HT1080 (cell line): ENCODE results near the gene IHH. TPM values are rescaled to one million over a fixed set of nuclear protein-coding genes. Genes with fewer than 3 reads are reported as not detected.

Experiments used
- DNase-seq: peaks from one replicate; pipeline ENCODE4 v3.0.0-alpha.2; 2015; ENCODE audit warnings: low read depth
- total RNA-seq: library from RNA; depleted of rRNA; stranded (reverse); fragments of >200 nt; shearing (Covaris generic); gene quantifications from 2 replicates; pipeline ENCODE4 v1.2.3, GENCODE V29; 2014

IHH gene
- total RNA-seq, 1 experiment from 2014 or later = not detected

DNA sequence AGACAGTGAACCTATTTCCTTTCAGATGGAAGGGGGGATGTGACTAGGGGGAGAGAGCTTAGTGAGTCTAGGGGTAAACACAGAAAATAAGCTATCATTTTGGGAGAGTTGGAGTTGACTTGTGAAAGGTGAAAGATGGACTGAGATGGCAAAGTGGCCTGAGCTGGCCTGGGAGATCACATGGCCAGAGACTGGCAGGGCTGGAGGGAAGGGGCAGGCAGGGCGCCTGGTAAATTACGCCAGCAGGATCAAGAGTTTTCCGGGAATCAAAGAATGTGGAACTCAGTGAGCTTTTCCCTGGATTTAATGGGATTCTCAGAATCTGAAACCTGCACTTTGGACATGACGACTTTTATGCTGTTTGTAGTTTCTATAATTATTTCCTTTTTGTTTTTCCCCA is 18.6 kb downstream of the IHH start:
- DNase-seq = no peak

DNA sequence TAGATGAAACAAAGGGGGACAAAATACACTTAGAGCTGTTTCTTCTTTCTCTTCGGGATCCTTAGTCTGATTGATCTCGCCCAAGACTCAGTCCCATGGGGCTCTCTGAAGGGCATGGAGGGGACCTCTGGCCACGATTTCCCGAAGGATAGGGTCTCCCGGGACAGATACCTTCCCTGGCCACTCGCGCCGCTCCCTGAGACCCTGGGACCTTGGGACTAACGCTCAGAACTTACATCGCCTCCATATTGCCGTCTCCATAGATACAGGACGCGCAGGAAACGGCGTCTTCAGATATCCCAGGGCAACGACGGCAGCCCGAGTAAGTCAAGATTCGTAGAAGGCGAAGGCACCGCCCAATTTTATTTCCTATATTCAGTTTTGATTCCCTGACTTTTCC is 19.5 kb downstream of the IHH start, which contains the start of gene CFAP65:
Gene CFAP65 (minus strand): TSS at position 265 of the 400 bp plus-strand sequence. CDS start 2,468 bp downstream, outside the sequence.
- DNase-seq = peak; percentile 43

DNA sequence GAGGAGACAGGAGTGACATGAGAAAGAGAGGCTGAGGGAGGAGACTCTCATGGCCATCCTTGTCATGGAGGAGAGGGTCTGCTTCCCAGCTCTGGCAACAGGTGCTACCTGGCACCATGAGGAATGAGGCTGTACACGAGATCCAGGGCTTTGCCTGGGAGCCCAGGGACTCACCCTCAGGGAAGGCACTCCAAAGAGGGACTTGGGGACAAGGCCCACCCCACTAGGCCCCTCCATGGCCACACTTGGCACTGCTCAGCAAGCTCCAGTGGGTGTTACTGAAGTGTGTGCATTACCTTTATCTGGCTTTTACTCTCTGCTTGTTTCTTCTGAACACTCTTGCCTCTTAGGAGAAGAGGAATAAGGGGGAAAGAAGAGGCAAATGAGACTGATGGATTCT is 22.1 kb downstream of the IHH start:
- no peak for DNase-seq

DNA sequence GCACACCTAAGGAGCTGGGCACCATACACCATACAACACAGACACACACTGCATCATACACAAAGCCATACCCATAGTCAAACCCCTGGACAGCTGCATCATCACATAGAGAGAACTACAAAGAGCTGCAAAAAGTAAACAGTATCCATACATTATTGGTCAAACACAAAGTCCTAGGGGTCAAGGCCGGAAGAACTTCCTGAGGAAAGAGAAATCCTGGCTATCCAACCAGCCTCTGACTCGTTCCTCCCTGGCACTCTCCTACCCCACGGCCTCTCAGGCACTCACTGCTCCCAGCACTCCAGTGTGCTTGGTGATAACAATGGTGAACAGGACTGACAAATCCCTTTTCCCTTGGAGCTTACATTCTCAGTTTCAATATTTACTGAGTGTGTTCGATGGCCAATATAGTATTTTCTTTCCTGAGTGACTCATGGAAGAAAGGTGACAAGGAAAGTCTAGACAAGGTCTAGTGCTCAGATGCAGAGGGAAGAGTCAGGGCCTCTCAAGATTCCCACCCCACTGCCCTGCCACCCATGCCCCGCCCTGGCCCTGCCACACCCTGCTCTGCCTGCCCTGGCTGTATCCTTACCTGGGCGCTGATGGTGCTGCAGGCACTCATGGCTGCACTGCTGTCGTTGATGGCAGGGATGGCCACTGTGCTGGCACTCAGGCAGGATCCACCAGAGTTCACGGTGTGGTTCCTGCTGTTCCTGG is 22.8 kb downstream of the IHH start:
- DNase-seq = no peak

DNA sequence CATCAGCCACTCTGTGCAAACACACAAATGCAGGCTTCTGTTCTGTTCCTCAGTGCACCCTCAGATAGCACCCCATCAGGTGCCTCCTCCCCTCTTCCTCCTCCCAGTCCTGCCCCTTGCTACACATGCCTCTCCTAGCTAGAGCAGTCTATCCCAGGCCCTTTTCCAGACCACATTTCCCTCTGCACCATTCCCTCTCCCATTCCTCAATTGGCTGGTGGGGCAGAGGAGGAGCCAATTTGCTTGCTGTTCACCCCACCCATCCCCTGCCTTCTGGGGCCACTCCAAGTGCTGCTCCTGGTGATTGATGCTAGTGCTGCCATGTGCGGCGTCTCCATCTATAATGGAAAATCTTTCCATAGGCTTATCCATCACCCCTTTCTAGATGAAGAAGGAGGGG is 24.8 kb downstream of the IHH start:
- no peak for DNase-seq

DNA sequence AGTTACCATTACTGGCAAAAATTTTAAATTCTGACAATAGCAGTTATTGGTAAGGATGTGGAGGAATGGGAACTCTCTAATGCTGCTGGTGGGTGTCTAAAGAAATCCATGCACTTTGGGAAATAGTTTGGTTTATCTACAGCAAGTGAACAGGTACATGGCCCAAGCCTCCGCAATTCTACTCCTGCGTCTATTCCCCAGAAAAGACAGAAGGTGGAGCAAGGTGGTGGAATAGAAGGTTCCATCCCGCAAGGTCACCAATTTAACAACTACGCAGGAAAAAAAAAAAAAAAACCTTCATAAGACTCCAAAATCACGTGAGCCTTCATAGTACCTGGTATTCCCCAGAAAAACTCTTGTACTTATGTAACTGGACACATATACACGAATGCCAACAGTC is 25.9 kb downstream of the IHH start:
- no peak for DNase-seq

DNA sequence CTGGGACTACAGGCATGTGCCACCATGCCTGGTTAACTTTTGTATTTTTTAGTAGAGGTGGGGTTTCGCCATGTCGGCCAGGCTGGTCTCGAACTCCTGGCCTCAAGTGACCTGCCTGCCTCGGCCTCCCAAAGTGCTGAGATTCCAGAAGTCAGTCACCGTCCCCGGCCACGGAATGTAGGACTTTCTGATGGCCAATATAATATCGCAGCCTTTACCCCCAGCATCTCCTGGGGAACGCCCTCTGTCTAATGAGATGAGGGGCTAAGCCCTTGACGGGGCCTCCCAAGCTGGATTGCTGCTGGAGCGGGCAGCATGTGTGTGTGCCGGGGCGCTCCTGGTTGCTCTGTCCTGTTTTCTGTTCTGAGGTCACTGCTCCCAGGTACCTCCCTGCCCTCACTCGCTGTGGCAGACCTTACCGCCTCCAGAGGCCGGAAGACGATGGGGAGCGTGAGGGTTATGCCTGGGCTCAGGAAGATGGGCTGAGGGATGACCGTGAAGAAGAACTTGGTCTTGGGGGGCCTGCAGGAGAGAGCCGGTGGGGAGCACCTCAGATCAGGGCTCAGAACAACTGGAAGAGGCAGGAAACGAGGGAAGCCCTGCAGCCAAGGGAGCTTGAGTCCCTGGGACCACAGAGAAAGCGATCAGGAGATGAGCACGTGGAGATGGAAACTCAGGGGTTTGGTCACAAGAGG is 28.5 kb downstream of the IHH start:
- no peak for DNase-seq

DNA sequence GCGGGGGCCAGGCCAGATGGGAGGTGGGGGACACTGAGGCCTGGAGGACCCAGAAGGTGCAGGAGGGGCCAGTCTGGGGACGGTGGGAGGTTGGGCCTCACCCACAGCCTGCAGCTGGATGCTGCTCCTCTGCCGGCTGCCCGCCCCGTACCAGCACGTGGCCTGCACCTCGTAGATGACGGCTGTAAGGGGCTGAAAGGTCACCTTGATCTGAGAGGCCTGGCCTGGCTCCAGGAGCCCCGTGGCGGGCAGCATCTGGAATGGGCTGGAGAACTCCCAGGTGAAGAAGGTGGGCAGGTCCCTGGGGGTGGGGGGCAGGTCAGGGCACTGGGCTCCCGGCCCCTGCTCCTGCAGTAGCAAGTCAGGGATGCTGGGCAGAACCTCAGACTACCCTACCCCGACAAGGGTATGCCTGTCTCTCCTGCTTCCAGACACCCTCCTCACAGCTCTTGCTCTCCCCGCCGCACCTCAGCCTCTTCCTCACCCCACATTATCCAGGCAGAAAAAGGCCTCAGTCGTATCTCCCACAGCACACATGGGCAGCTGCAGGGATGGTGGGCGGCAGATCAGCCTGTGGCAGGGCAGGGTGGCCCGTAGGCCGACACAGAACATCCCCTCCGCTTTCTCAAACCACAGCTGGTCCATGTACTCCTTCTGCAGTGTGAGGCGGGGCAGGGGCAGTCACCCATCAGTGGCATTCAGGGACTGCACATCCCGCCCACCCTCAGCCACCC is 29.5 kb downstream of the IHH start:
- no peak for DNase-seq

DNA sequence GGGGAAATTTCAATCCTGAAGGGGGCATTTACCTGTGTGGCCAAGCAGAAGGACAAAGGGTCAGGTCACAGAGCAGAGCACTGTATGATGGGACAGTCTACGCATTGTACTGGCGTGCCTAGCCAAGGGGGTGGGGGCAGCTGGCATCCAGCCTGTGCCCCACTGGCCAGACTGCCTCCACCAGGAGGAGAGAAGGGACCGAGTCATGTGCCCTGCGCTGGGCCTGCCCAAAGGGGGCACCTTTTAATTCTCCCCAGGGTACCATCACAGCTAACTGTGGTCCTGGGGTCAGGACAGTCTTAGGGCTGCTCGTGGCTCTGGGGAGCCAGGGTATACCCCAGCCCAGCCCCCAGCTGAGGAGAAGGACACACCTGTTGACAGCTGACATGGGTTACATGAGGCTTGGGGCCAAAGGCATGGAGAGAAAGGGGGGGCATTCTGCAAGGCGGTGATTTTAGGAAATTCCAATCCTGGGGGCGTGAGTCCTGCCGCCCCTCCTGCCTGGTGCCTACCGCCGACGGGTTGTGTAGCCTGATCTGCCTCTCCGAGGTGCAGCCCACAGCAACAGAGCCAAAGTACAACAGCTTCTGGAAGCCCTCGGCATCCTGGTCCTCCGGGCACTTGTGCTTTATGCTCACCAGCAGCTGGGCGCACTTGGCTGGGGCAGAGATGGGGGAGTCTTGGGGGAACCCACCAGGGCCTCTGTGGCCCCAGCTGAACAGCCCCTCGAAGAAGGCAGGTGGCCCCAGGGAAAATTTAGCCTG is 30.4 kb downstream of the IHH start:
- no peak for DNase-seq

DNA sequence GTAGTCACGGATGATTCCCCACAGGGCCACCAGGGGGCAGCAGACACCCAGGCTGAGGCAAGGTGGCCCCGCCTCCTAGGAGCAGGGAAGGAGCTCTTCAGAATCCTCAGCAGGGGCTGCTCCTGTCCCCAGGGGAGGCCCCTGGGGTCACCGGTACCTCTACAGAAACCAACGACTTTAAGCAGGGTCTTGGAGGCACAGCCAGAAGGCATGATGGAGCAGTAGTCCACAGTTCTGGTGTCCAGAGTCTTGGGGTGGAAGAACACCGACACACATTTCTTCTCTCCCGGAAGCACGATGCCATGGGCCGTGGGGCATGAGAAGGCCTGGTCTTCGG is 30.9 kb downstream of the IHH start:
- peak; percentile 63 for DNase-seq

DNA sequence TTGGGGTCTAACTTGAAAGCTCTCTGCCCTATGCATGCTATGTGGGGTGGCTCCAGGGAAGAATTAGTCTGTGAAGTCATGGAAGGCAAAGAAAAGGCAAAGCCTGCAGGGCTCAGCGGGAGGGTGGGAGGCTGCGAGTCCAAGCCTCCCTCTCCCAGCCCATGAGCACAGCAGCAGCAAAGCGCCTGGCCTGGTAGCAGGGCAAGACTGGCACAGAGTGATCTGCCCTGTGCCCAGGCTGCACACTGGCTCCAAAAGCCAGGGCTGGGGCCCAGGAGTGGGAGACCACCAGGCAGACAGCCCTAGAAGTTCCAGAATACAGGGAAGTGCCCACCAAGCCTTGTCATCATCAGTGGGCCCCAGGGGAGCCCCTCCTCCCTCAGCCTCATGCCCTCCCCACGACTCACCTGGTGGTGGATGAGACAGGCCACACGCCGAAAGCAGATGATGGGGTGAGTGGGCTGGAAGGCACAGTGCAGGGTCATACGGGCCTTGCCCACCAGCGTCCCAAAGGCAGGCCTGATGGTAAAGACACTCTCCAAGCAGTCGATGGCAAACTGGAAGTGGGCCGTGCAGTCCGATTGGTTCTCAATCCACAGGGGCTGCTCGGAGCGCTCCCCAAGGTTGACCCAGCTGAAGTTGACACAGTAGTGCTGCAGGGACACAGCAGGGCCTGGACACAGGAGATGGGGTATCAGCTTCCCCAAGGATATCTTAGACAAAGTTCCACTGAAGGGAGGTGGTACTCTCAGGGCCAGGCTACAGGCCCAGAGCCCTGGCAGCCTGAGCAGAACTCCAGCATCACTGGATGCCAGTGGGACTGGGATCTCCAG is 31.5 kb downstream of the IHH start:
- DNase-seq = no peak

DNA sequence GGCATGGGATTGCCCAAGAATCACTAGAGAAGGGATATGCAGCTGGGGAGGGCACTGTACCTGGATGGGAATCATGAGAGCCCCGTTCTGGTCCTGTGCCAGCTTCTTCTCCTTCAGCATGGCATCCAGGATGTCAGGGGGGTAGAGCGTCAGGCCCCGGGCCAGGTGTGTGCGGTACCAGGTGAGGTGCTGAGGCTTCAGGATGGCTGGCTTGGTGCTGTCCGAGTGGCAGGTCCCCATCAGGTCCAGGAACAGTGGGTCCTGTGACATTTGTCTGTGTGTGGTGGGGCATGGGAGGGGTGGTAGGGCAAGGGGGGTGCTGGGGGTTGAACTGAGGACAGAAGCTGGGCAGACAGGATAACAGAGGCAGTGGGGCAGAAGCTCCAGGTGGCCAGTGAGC is 32.6 kb downstream of the IHH start:
- DNase-seq = no peak

DNA sequence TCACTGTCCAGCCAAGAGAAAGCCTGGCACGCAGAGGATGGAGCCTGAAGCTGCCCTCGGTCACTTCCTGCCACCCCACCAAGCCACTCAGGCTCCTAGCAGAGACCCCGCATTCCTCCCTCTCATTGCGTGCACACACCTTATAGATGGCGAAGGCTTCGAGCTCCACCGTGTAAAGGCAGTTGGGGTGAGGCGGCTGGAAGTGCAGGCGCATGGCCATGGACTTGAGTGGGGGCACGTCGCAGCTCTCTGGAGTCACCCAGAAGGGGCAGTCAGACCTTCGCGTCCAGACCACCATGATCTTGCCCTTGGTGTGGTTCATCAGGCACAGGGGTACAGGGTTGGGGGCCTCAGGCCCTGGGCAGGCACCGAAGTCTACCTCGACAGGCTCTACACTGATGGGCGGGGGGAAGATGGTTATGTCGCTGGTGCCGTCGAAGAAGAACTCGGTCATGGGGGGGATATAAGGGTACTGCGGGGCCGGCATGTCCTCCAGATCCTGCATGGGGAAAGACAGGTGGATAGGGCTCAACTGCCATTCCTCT is 33.1 kb downstream of the IHH start:
- no peak for DNase-seq

DNA sequence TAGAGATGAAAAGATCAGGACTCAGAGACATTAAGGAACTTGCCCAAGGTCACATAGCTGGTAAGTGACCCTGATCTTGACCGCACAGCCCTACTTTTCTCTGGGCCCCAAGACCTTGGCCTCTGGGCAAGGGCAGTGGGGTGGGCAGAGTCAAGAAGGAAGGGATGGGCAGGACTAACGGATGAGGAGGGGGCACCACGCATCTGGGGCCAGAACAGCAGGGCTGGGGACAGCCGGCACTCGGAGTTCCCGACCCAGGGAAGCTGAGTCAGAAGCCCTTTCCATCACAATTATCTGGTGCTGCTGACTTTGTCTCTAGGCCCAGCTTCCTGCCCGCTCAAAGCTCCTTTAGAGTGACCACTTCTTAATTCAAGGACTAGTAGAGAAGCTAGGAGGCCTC is 33.8 kb downstream of the IHH start:
- DNase-seq = no peak

DNA sequence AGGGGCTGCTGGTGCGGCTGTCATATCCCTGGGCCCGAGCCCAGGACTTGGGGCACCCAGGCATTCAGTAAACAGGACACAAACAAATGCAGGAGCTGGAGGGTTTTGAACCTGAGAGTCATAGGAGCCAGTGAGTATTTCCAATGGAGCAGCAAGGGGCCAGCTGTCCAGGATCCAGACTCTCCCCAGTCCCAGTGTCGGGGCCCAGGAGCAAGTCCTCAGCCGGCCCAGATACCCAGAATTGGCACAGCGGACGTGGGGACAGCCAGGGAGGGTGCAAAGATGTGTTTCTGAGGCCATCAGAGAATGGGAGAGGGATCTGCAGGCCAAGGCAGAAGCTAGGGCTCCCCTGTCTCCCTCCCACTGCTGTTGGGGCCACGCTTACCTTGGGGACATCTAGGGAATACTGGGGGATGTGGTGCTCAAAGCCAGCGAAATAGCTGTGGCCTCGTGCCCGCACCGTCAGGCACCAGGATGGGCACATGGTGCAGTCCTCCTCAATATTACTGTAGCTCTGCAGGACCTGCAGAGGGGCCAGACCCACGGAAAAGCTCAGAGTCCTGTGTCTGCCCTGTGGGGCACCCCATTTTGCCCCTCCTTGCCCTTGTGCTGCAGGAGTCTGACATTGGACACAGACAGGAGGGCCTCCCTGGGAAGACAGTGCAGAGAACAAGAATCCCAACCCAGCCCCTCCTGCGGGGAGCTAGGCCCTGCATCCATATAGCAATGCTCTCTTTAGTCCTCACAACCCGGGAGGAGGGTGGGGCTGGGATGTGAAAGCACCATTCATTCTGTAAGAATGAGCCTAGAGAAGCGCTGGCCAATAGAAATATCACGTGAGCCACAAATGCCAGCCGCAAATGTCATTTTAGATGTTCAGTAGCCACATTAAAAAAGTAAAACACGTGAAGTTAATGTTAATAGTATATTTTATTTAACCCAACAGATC is 34.8 kb downstream of the IHH start:
- no peak for DNase-seq

DNA sequence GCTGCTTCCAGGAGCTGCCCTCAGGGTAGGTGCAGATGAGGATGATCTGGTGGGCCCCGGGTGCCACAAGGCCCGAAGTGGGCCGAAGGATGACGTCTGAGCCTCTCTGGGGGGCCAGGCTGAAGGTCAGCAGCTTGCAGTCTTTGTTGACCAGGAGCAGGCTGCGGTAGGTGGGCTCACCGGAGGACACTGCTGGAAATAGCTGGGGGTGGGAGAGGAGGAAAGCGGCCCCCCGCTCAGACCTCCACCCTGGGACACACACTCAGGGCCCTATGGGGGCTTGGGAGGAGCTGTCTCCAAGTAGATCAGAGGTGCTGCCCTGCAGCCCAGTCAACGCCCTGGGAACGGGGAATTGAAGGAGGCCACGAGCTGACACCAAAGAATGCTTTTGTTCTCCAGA is 36.7 kb downstream of the IHH start:
- no peak for DNase-seq

DNA sequence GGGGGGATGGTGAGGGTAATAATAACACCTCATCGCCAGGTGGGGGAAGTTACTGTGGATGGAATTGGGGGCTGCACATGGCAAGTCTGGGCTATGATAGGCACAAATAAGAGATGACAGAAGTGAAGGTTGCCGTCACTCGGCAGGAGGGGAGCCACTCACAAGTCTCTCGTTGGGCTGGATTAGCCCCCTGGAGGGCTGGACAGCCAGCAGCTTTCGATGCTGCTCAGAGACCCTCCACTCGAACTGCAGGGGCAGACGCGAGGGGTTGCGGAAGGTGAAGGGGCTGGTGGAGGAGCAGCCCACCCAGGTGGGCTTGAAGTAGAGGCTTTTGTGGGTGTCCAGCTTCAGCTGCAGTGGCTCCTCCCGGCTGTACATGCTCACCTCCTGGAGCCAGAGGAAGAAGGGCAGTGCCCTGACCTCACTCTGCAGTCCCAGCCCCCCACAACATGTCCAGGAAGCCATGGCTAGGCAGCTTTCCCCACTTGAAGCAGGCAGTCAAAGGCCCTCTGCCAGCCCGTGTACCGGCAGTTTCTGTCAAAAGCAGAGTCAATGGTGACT is 37.6 kb downstream of the IHH start:
- DNase-seq = no peak

DNA sequence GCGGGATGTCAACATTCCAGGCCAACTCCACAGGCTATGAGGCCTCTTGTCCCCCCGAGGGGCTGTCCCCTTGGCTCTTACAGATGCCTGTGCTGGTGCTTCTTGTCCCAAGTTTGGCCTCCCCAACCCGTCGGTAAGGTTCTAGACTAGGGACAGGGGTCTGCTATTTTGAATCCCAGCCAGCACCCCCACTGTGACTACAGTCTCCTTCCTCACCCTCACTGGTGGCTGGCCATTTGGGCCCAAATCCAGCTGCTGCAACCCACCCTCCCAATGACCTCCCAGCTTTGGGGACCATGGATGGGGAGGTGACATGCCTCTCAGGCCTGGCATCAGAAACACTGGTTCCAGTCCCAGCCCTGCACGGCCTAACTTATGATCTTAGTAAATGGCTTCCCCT is 38.1 kb downstream of the IHH start:
- no peak for DNase-seq

DNA sequence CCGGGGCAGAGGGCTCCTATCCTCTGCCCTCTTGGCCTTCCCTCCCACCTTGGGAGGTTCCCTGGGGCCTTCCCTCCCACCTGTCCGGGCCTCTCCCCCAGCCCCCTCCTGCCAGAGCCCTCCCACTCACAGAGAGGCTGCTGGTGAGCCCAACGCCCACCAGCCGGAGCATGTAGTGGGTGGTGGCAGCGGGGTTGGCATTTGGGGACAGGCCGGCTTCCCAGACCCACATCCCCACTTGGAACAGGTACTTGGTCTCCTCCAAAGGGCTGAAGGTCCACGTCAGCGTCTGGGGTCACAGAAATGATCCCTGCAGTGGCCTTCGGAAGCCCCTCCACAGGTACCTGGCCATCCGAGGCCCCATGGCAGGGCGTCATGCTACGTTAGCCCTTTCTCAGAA is 38.7 kb downstream of the IHH start:
- DNase-seq = no peak
